MM.1S (cell line): Measurements from ENCODE around the gene MT2A.

Source experiments
- DNase-seq: peaks from one replicate; pipeline ENCODE4 v3.0.0-alpha.2; 2015
- H2AFZ ChIP-seq: fragments of 300-600 bp; sonication (generic); 2 replicates; pipeline ENCODE4 v1.6.0; 2016; ENCODE audit warnings: antibody characterized with exemption, low read length
- H3F3A ChIP-seq: fragments of 300-600 bp; sonication (generic); 2 replicates; pipeline ENCODE4 v1.6.1; 2016; ENCODE audit warnings: mild to moderate bottlenecking, antibody characterized with exemption, low read length, moderate library complexity, mixed read lengths; ENCODE audit not compliant: insufficient read depth
- H3K27ac ChIP-seq: fragments of 300-600 bp; sonication (generic); 2 replicates; pipeline ENCODE4 v1.5.1; 2016; ENCODE audit warnings: mild to moderate bottlenecking, low read length
- H3K27me3 ChIP-seq: fragments of 300-600 bp; sonication (generic); replicated peaks from 2 replicates; pipeline ENCODE4 v1.6.0; 2016; ENCODE audit warnings: low read length; ENCODE audit not compliant: insufficient read depth
- H3K36me3 ChIP-seq: fragments of 300-600 bp; sonication (generic); replicated peaks from 2 replicates; pipeline ENCODE4 v1.6.1; 2016; ENCODE audit warnings: mild to moderate bottlenecking, low read length, mixed read lengths; ENCODE audit not compliant: insufficient read depth
- H3K4me1 ChIP-seq: fragments of 300-600 bp; sonication (generic); 2 replicates; pipeline ENCODE4 v1.6.1; 2016; ENCODE audit warnings: low read length, mixed read lengths
- H3K4me2 ChIP-seq: fragments of 300-600 bp; sonication (generic); 2 replicates; pipeline ENCODE4 v1.6.0; 2016; ENCODE audit warnings: low read depth, low read length
- H3K4me3 ChIP-seq: fragments of 300-600 bp; sonication (generic); 2 replicates; pipeline ENCODE4 v1.5.1; 2016; ENCODE audit warnings: low read length, mixed read lengths
- H3K79me2 ChIP-seq: fragments of 300-600 bp; sonication (generic); 2 replicates; pipeline ENCODE4 v1.6.1; 2016; ENCODE audit warnings: mixed run types, low read length, mixed read lengths
- H3K9ac ChIP-seq: fragments of 300-600 bp; sonication (generic); 2 replicates; pipeline ENCODE4 v1.6.1; 2016; ENCODE audit warnings: low read length, mixed read lengths
- H3K9me2 ChIP-seq: fragments of 300-600 bp; sonication (generic); replicated peaks from 2 replicates; pipeline ENCODE4 v1.6.1; 2016; ENCODE audit warnings: mild to moderate bottlenecking, low read length, mixed read lengths; ENCODE audit not compliant: insufficient read depth
- H3K9me3 ChIP-seq: fragments of 300-600 bp; sonication (generic); replicated peaks from 2 replicates; pipeline ENCODE4 v1.6.1; 2016; ENCODE audit warnings: mild to moderate bottlenecking, low read length, mixed read lengths; ENCODE audit not compliant: insufficient read depth
- H4K20me1 ChIP-seq: fragments of 300-600 bp; sonication (generic); 2 replicates; pipeline ENCODE4 v1.6.1; 2016; ENCODE audit warnings: mild to moderate bottlenecking, low read length, moderate library complexity, mixed read lengths; ENCODE audit not compliant: insufficient read depth
- CTCF ChIP-seq: fragments of 300-600 bp; sonication (generic); IDR thresholded peaks from 2 replicates; pipeline ENCODE4 v1.5.1; 2016; ENCODE audit warnings: antibody characterized with exemption, low read length, mixed read lengths
- EZH2 ChIP-seq: fragments of 300-600 bp; sonication (generic); optimal IDR thresholded peaks from 2 replicates; pipeline ENCODE3; 2017; ENCODE audit warnings: low read depth, mild to moderate bottlenecking, antibody characterized with exemption, low read length, mixed read lengths
- EZH2phosphoT487 ChIP-seq: fragments of 300-600 bp; sonication (generic); IDR thresholded peaks from 2 replicates; pipeline ENCODE4 v1.6.1; 2018; ENCODE audit warnings: antibody characterized with exemption, low read length

The MT2A gene

GRCh38 chr16:56561126-56561525 lies 47.3 kb upstream of the MT2A start:
- no peaks in the 10 kb centered on the region for H3F3A ChIP-seq
- H2AFZ ChIP-seq = no peak overlapping the region
- H3K79me2 ChIP-seq = no peaks in the 10 kb centered on the region
- H3K4me3 ChIP-seq = no peak overlapping the region
- no peaks in the 10 kb centered on the region for H3K4me1 ChIP-seq
- no peaks in the 10 kb centered on the region for H4K20me1 ChIP-seq
- H3K27me3 ChIP-seq = no peaks in the 10 kb centered on the region
- DNase-seq = no peak
- no peak overlapping the region for H3K9ac ChIP-seq
- TF ChIP-seq CTCF = no peak
- H3K27ac ChIP-seq = no peak overlapping the region
- no peaks in the 10 kb centered on the region for H3K9me2 ChIP-seq
- no peak overlapping the region for H3K4me2 ChIP-seq
- no peaks in the 10 kb centered on the region for H3K36me3 ChIP-seq
- H3K9me3 ChIP-seq = no peaks in the 10 kb centered on the region

- Histone ChIP-seq H3K4me3 (no peak within 1 kb of the TSS), H3K4me2 (no peak within 1 kb of the TSS), H3K27me3 (no peaks in the 10 kb centered on the region), H3K36me3 (no peaks in the 10 kb centered on the region), H3K27ac (no peak within 1 kb of the TSS), H3K9me2 (no peaks in the 10 kb centered on the region), H3K9me3 (no peaks in the 10 kb centered on the region), H3F3A (no peaks in the 10 kb centered on the region), H3K4me1 (no peaks in the 10 kb centered on the region), H4K20me1 (no peaks in the 10 kb centered on the region), H3K9ac (no peak within 1 kb of the TSS), H2AFZ (no peak within 1 kb of the TSS), H3K79me2 (no peaks in the 10 kb centered on the region)
- no peak for DNase-seq
- TF ChIP-seq CTCF = no peak
- TF ChIP-seq EZH2 = no peak
- no peak for TF ChIP-seq EZH2phosphoT487
These were observed 43.4 kb upstream of the MT2A start, which contains the start of gene MT4 for GRCh38 chr16:56564793-56565477. Gene MT4 (plus strand): TSS chr16:56565073. CDS start chr16:56565129, 56 bp downstream.

- Histone ChIP-seq H3K27me3 (no peaks in the 10 kb centered on the region), H3K9me2 (no peaks in the 10 kb centered on the region), H3F3A (no peaks in the 10 kb centered on the region), H3K4me3 (no peak overlapping the region), H3K36me3 (no peaks in the 10 kb centered on the region), H3K4me1 (no peaks in the 10 kb centered on the region), H2AFZ (no peak overlapping the region), H3K79me2 (no peaks in the 10 kb centered on the region), H3K9me3 (no peaks in the 10 kb centered on the region), H4K20me1 (no peaks in the 10 kb centered on the region), H3K27ac (no peak overlapping the region), H3K9ac (no peak overlapping the region), H3K4me2 (no peak overlapping the region)
- TF ChIP-seq CTCF (no peak), EZH2phosphoT487 (no peak), EZH2 (no peak)
- no peak for DNase-seq
These were observed 38.4 kb upstream of the MT2A start for GRCh38 chr16:56569971-56570370.
